Measurements from ENCODE around the gene KDM4B.
"Not testable (repeated sequence)": the region's sequence is repeated elsewhere in the genome, so short reads cannot be mapped to it uniquely, and the experiment has no call there.

Gene KDM4B

DNA sequence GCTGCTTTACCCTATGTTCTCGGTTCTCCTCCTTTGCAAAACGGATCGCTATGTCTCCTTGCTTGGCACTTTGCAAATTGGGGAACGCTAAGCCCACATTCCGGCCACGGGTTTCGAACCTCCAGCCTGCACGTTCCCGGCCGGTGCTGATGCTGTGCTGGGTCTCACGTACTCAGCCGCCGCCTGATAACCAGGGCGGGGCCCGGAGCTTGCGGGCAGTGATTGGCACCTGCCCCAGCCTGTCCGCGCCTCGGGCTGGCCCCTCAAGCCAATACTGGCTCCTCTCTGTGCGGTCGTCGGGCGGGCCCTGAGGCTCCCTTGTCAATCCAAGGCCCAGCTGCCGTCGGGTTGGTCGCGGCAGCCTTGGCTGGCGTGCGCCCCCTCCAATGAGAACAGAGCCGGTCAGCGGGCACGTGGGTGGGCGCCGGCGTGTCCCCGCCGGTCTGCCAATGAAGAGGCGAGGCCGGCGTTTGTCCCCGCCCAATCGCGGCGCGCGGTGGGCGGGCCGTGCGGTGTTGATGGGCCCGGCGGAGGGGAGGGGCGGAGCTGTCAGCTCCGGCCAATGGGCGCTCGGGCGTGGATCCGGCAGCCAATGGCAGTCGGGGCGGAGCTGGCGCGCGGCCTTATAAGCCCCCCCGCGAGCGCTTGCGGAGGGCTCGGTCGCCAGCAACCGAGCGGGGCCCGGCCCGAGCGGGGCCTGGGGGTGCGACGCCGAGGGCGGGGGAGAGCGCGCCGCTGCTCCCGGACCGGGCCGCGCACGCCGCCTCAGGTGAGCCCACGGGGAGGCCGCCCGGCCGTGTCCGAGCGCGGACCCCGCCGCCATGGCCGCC is at the start of gene KDM4B:
TSS of gene KDM4B (plus strand) at position 652 of the 830 bp plus-strand sequence. CDS start 63,778 bp downstream, outside the sequence.
- peak; percentile 99 for DNase-seq

DNA sequence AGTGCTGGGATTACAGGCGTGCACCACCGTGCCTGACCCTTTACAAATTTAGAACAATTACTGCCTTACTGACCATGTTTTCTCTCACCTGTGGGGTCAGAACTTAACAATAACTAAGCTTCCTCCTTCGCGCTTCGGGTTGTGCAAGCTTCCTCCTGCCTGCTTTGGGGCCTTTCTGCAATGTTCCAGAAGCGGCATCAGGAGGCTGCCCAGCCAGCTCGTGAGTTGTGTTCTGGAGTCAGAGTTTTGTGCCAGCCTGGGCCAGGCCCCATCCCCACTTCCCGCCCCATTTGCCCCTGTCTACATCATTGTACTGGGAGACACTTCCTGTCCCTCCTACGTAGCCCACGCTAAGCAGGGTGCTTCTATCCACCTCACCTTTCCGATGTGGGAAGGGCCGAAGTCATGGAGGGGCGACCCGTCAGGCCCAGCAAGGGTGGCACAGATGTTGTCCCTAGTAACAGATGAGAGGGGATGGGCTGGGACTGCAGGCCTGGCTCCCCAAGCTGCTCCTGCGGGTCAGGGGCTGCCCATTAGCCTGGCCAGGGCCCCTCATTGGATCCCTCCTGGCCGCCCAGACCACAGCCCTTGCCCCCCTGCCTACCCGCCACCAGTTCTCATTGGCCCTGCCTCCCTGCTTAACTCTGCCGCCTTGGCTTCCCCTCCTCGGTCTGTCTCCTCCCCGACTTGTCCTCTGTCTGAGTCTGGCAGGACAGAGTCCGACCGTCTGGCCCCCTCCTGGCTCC is 46.2 kb upstream of the KDM4B start:
- no peak for DNase-seq

- DNase-seq: no peak
Observed at GRCh38 chr19:4923276-4923747, 45.6 kb upstream of the KDM4B start.

- no peak for DNase-seq
Observed at GRCh38 chr19:4929186-4929585, 39.7 kb upstream of the KDM4B start.

DNA sequence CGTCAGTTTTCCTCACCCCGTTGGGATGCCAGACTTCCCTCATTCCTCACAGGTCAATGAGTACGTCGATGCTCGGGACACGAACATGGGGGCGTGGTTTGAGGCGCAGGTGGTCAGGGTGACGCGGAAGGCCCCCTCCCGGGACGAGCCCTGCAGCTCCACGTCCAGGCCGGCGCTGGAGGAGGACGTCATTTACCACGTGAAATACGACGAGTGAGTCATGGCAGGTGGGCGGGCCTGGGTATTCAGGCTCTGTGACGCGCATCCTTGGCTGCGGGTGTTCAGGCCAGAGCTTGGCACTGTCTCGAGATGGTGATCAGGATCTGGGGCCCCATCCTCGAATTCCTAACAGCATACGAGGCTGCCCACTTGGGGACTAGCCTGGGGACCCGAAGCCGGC is 38.2 kb upstream of the KDM4B start:
- no peak for DNase-seq

DNA sequence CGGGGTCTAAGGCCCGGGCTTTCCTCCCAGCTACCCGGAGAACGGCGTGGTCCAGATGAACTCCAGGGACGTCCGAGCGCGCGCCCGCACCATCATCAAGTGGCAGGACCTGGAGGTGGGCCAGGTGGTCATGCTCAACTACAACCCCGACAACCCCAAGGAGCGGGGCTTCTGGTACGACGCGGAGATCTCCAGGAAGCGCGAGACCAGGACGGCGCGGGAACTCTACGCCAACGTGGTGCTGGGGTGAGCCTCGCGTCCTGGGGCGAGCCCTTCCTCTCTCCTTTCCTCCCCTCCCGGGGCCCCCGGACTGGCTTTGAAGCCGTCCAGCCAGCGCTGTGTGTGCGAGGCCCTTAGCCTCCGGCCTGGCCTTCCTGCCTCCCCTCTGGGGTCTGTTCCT is 36.2 kb upstream of the KDM4B start:
- no peak for DNase-seq

DNA sequence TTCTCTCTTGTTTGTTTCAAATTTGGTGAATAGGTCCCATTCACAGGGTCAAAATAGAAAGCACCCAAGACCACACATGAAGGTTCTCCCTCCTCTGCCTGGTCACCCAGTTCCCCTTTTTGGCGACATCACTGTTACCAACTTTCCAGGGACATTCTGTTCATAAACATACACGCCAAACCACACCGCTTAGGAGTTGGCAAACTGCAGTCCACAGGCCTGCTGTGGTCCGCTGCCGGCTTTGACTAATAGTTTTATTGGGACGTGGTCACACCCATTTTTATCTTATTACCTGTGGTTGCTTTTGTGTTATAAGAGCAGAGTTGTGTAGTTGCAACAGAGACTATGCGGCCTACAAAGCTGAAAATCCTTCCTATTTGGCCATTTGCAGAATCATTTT is 35.4 kb upstream of the KDM4B start:
- no peak for DNase-seq

GRCh38 chr19:4935444-4935843 is 33.5 kb upstream of the KDM4B start:
- DNase-seq: no peak

- DNase-seq: no peak
Observed at GRCh38 chr19:4937060-4937459, 31.9 kb upstream of the KDM4B start.

DNA sequence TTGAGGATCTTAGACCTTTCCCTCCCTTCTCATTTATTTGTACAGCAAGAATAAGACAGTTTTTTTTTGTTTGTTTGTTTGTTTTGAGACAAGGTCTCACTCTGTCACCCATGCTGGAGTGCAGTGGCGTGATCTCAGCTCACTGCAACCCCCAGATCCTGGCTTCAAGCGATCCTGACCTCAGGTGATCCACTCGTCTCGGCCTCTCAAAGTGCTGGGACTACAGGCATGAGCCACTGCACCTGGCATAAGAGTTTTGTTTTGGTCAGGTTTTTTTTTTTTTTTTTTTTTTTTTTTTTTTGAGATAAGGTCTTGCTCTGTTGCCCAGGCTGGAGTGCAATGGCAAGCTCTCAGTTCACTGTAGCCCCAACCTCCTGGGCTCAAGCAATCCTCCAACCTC is 30.5 kb upstream of the KDM4B start:
- DNase-seq: not testable (repeated sequence)

- DNase-seq: no peak
Observed at GRCh38 chr19:4939466-4939865, 29.4 kb upstream of the KDM4B start.

DNA sequence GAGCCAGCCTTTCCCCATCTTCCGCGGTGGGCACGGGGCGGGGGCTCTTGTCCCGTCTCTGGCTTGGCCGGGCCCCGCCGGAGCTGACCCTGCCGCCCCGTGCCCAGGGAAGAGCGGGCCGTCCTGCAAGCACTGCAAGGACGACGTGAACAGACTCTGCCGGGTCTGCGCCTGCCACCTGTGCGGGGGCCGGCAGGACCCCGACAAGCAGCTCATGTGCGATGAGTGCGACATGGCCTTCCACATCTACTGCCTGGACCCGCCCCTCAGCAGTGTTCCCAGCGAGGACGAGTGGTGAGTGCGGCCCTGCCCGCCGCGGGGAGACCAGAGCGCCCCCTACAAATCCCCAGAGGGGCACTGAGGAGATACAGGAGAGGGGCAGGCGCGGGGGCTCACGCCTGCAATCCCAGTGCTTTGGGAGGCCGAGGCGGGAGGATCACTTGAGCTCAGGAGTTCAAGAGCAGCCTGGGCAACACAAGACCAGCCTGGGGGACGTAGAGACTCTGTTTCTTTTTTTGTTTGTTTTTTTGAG is 27.2 kb upstream of the KDM4B start:
- not testable (repeated sequence) for DNase-seq

GRCh38 chr19:4950650-4951049 is 18.3 kb upstream of the KDM4B start:
- DNase-seq: not testable (repeated sequence)

- no peak for DNase-seq
Observed at GRCh38 chr19:4951656-4952055, 17.3 kb upstream of the KDM4B start.

- DNase-seq: no peak
Observed at GRCh38 chr19:4952945-4953344, 16.0 kb upstream of the KDM4B start.

DNA sequence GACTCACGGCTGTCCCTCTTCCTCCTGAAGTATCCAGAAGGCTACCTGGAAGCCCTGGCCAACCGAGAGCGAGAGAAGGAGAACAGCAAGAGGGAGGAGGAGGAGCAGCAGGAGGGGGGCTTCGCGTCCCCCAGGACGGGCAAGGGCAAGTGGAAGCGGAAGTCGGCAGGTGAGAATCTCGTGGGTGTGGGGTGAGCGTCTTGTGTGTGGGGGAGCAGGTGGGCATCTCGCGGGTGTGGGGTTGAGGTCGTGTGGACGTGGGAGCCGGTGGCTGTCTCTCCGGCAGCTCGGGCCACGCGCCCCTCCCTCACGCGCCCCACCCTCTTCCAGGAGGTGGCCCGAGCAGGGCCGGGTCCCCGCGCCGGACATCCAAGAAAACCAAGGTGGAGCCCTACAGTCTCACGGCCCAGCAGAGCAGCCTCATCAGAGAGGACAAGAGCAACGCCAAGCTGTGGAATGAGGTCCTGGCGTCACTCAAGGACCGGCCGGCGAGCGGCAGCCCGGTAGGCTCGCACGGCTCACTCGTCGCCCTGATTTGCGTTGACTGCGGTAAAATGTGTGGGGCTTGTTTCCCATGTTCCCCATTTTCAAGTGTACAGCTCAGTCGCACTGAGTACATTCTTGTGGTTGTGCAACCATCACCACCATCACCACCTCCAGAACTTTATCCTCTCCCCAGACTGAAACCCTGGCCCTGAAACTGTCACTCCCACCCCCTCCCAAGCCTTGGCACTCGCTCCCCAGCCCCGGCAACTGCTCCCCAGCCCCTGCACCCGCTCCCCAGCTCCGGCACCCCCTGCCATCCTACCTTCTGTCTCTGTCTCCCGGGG is 14.4 kb upstream of the KDM4B start:
- DNase-seq: not testable (repeated sequence)

GRCh38 chr19:4955274-4955673 is 13.6 kb upstream of the KDM4B start:
- no peak for DNase-seq

- no peak for DNase-seq
Observed at GRCh38 chr19:4957981-4958380, 10.9 kb upstream of the KDM4B start.

- DNase-seq: no peak
Observed at GRCh38 chr19:4962085-4962619, 6.8 kb upstream of the KDM4B start.

- no peak for DNase-seq
Observed at GRCh38 chr19:4965061-4965460, 3.9 kb upstream of the KDM4B start.

DNA sequence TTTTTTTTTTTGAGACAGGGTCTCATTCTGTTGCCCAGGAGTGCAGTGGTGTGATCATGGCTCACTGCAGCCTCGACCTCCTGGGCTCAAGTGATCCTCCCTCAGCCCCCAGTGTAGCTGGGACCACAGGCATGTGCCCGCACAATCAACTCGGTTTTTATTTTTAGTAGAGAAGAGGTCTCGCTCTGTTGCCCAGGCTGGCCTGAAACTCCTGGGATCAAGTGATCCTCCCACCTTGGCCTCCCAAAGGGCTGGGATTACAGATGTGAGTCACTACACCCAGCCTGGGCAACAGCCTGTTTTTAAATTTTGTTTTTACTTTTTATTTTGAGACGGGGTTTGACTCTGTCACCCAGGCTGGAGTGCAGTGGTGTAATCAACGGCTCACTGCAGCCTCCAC is 2.3 kb upstream of the KDM4B start:
- DNase-seq: no peak

GRCh38 chr19:4967738-4968461 is 1.0 kb upstream of the KDM4B start:
- no peak for DNase-seq

All from activated CD4-positive, CD25-positive, alpha-beta regulatory T cell treated with anti-CD3 and anti-CD28 coated beads, Interleukin-2, amount 50 U/mL, for 72 hours (primary cell).